Measurements from ENCODE around the gene PRDM7. TPM values are rescaled to one million over a fixed set of nuclear protein-coding genes. Genes with fewer than 3 reads are reported as not detected.
"Not testable (repeated sequence)": the region's sequence is repeated elsewhere in the genome, so short reads cannot be mapped to it uniquely, and the experiment has no call there.

Gene PRDM7
- total RNA-seq, 1 experiment from 2014 or later: not detected

- ATAC-seq; DNase-seq (ENCODE audit: low spot score); POLR2A ChIA-PET; H3K27ac Mint-ChIP-seq; H3K9me3 Mint-ChIP-seq; H3K36me3 Mint-ChIP-seq; H3K4me3 Mint-ChIP-seq: not testable (repeated sequence)
- CTCF ChIA-PET: interaction anchor here (1.3 to 2.2 kb wide), 2 partner anchors 12 kb away, joined by 5 to 14 read pairs; no protein-coding TSS in a partner anchor
- peaks cover 12% of the 10 kb centered on the region for H3K27me3 Mint-ChIP-seq (ENCODE audit: low read depth)
- peaks cover 19% of the 10 kb centered on the region for H3K4me1 Mint-ChIP-seq
Measured at GRCh38 chr16:90093799-90094198, 16.7 kb upstream of the PRDM7 start.

- H3K27me3 Mint-ChIP-seq (ENCODE audit: low read depth): peaks cover 17% of the 10 kb centered on the region
- H3K4me3 Mint-ChIP-seq; ATAC-seq; POLR2A ChIA-PET; H3K27ac Mint-ChIP-seq; H3K9me3 Mint-ChIP-seq; DNase-seq (ENCODE audit: low spot score); H3K36me3 Mint-ChIP-seq: not testable (repeated sequence)
- H3K4me1 Mint-ChIP-seq: peaks cover 19% of the 10 kb centered on the region
- CTCF ChIA-PET: interaction anchor here (2.2 kb wide), 1 partner anchor 10 kb away, joined by 14 read pairs; no protein-coding TSS in a partner anchor
Measured at GRCh38 chr16:90092781-90093180, 15.7 kb upstream of the PRDM7 start.

GRCh38 chr16:90084215-90084950 is 7.3 kb upstream of the PRDM7 start:
- POLR2A ChIA-PET: interaction anchor here (0.7 kb wide), 1 partner anchor 8 kb away, joined by 5 read pairs; no protein-coding TSS in a partner anchor
- ATAC-seq (no peak), DNase-seq (ENCODE audit: low spot score) (no peak)
- Mint-ChIP-seq H3K27ac (no peak overlapping the region), H3K27me3 (ENCODE audit: low read depth) (peaks cover 55% of the 10 kb centered on the region), H3K4me1 (no peaks in the 10 kb centered on the region), H3K9me3 (peaks cover 11% of the 10 kb centered on the region), H3K36me3 (no peaks in the 10 kb centered on the region), H3K4me3 (no peak overlapping the region)
- TF ChIP-seq GTF2I (CRISPR knock-in tag; conservative IDR thresholded peaks at IDR 0.05) (no peak), NR2C2 (CRISPR knock-in tag; IDR thresholded peaks at IDR 0.05) (no peak), RORB (CRISPR knock-in tag; IDR thresholded peaks at IDR 0.05) (no peak), ELF4 (CRISPR knock-in tag; IDR thresholded peaks at IDR 0.05; ENCODE audit: low read depth) (no peak), E2F4 (CRISPR knock-in tag; IDR thresholded peaks at IDR 0.05; ENCODE audit: borderline replicate concordance, low read depth) (no peak), CREM (CRISPR knock-in tag; IDR thresholded peaks at IDR 0.05) (no peak), NR1H2 (CRISPR knock-in tag; IDR thresholded peaks at IDR 0.05) (no peak), FOXJ3 (CRISPR knock-in tag; IDR thresholded peaks at IDR 0.05; ENCODE audit: borderline replicate concordance) (no peak), USF2 (CRISPR knock-in tag; IDR thresholded peaks at IDR 0.05) (no peak), RELA (CRISPR knock-in tag; IDR thresholded peaks at IDR 0.05; ENCODE audit: borderline replicate concordance) (no peak), ZNF396 (CRISPR knock-in tag; IDR thresholded peaks at IDR 0.05; ENCODE audit: borderline replicate concordance) (no peak), ZSCAN18 (CRISPR knock-in tag; IDR thresholded peaks at IDR 0.05) (no peak), JUN (CRISPR knock-in tag; IDR thresholded peaks at IDR 0.05) (no peak), NFATC4 (CRISPR knock-in tag; IDR thresholded peaks at IDR 0.05) (no peak), MYBL2 (CRISPR knock-in tag; IDR thresholded peaks at IDR 0.05) (no peak), ZNF423 (CRISPR knock-in tag; IDR thresholded peaks at IDR 0.05) (no peak), KAT7 (CRISPR knock-in tag; IDR thresholded peaks at IDR 0.05; ENCODE audit: borderline replicate concordance) (no peak), ZNF512 (CRISPR knock-in tag; IDR thresholded peaks at IDR 0.05; ENCODE audit: borderline replicate concordance) (no peak)
- TF ChIP-seq, protein P1, sequence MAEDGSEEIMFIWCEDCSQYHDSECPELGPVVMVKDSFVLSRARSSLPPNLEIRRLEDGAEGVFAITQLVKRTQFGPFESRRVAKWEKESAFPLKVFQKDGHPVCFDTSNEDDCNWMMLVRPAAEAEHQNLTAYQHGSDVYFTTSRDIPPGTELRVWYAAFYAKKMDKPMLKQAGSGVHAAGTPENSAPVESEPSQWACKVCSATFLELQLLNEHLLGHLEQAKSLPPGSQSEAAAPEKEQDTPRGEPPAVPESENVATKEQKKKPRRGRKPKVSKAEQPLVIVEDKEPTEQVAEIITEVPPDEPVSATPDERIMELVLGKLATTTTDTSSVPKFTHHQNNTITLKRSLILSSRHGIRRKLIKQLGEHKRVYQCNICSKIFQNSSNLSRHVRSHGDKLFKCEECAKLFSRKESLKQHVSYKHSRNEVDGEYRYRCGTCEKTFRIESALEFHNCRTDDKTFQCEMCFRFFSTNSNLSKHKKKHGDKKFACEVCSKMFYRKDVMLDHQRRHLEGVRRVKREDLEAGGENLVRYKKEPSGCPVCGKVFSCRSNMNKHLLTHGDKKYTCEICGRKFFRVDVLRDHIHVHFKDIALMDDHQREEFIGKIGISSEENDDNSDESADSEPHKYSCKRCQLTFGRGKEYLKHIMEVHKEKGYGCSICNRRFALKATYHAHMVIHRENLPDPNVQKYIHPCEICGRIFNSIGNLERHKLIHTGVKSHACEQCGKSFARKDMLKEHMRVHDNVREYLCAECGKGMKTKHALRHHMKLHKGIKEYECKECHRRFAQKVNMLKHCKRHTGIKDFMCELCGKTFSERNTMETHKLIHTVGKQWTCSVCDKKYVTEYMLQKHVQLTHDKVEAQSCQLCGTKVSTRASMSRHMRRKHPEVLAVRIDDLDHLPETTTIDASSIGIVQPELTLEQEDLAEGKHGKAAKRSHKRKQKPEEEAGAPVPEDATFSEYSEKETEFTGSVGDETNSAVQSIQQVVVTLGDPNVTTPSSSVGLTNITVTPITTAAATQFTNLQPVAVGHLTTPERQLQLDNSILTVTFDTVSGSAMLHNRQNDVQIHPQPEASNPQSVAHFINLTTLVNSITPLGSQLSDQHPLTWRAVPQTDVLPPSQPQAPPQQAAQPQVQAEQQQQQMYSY (CRISPR knock-in tag; IDR thresholded peaks at IDR 0.05): no peak
- CTCF ChIA-PET: no interaction called here

Data from WTC11 (cell line).